SK-N-SH (cell line): ENCODE results near the gene DACT2. TPM values are rescaled to one million over a fixed set of nuclear protein-coding genes. Genes with fewer than 3 reads are reported as not detected.

ENCODE experiments used
- CTCF ChIA-PET: fragments of 300-600, 350-600 bp; formaldehyde crosslinking; extraction: SDS; loops from one replicate; lab custom pipeline; 2021; lab: Yijun Ruan, JAX
- POLR2A ChIA-PET: fragments of 350-600 bp; sonication (Branson Sonifier 250); formaldehyde crosslinking; extraction: SDS; loops from one replicate; lab custom pipeline; 2020; ENCODE audit warnings: antibody characterized with exemption, inconsistent platforms; lab: Yijun Ruan, JAX
- DNase-seq: peaks from one replicate; pipeline ENCODE4 v3.0.0; 2012
- H2AFZ ChIP-seq: fragments of 200-600 bp; sonication (generic); 2 replicates; pipeline ENCODE4 v1.8.1; 2016; ENCODE audit warnings: antibody characterized with exemption, mild to moderate bottlenecking, low read depth
- H3F3A ChIP-seq: fragments of 200-600 bp; sonication (generic); replicated peaks from 2 replicates; pipeline ENCODE3; 2016; ENCODE audit warnings: antibody characterized with exemption, mild to moderate bottlenecking; ENCODE audit not compliant: insufficient read depth
- H3K27ac ChIP-seq, 2 experiments: fragments of 200-500 bp in 1 of 2; fragments of 200-600 bp in 1 of 2; sonication (Bioruptor generic) in 1 of 2; sonication (generic), shearing (Covaris generic) in 1 of 2; 2 replicates each; pipeline versions ENCODE4 v1.5.1 to v1.6.1; 2014 to 2016; ENCODE audit warnings: low read depth in 2 of 2, inconsistent platforms in 1 of 2, low read length in 1 of 2, mild to moderate bottlenecking in 1 of 2, mixed read lengths in 1 of 2
- H3K27me3 ChIP-seq: fragments of 200-600 bp; sonication (generic), shearing (Covaris generic); 2 replicates; pipeline ENCODE4 v1.6.1; 2016; ENCODE audit warnings: mixed run types; ENCODE audit not compliant: insufficient read depth
- H3K36me3 ChIP-seq, 2 experiments: fragments of 200-500 bp in 1 of 2; fragments of 200-600 bp in 1 of 2; sonication (Bioruptor generic) in 1 of 2; sonication (generic) in 1 of 2; replicated peaks in 1 of 2; 2 replicates each; pipeline versions ENCODE3 to v1.5.1; 2014 to 2016; ENCODE audit warnings: low read length in 1 of 2, mild to moderate bottlenecking in 1 of 2; ENCODE audit not compliant: insufficient read depth in 2 of 2, control insufficient read depth in 1 of 2
- H3K4me1 ChIP-seq, 2 experiments: fragments of 200-500 bp in 1 of 2; fragments of 200-600 bp in 1 of 2; sonication (Bioruptor generic) in 1 of 2; sonication (generic), shearing (Covaris generic) in 1 of 2; 2 replicates each; pipeline versions ENCODE4 v1.5.1 to v1.6.1; 2014 to 2016; ENCODE audit warnings: low read depth in 1 of 2, low read length in 1 of 2, mixed run types in 1 of 2; ENCODE audit not compliant: insufficient read depth in 2 of 2, control insufficient read depth in 1 of 2
- H3K4me2 ChIP-seq: fragments of 200-600 bp; sonication (generic), shearing (Covaris generic); 2 replicates; pipeline ENCODE4 v1.6.1; 2017; ENCODE audit warnings: mixed run types
- H3K4me3 ChIP-seq, 2 experiments: fragments of 200-500 bp in 1 of 2; fragments of 200-600 bp in 1 of 2; sonication (Bioruptor generic) in 1 of 2; sonication (generic), shearing (Covaris generic) in 1 of 2; 2 replicates each; pipeline versions ENCODE4 v1.5.1 to v1.8.1; 2014 to 2016; ENCODE audit warnings: low read depth in 2 of 2, inconsistent platforms in 1 of 2, low read length in 1 of 2, mild to moderate bottlenecking in 1 of 2, mixed read lengths in 1 of 2, moderate library complexity in 1 of 2
- H3K79me2 ChIP-seq: fragments of 200-600 bp; sonication (generic); 2 replicates; pipeline ENCODE4 v1.8.1; 2017; ENCODE audit warnings: mild to moderate bottlenecking; ENCODE audit not compliant: insufficient read depth
- H3K9ac ChIP-seq: fragments of 200-600 bp; sonication (generic); 2 replicates; pipeline ENCODE4 v1.6.1; 2017; ENCODE audit warnings: mixed run types
- H3K9me2 ChIP-seq: fragments of 200-600 bp; sonication (generic); 2 replicates; pipeline ENCODE4 v1.6.1; 2017; ENCODE audit warnings: mixed run types
- H3K9me3 ChIP-seq: fragments of 200-600 bp; sonication (generic); 2 replicates; pipeline ENCODE4 v1.6.1; 2017; ENCODE audit warnings: mixed run types, mild to moderate bottlenecking, moderate library complexity
- H4K20me1 ChIP-seq: fragments of 200-600 bp; sonication (generic); 2 replicates; pipeline ENCODE4 v1.6.1; 2017; ENCODE audit warnings: mild to moderate bottlenecking, mixed run types; ENCODE audit not compliant: insufficient read depth
- CHD2 ChIP-seq: fragments of 150-350 bp; IDR thresholded peaks from 2 replicates; pipeline ENCODE4 v1.6.1; 2018; ENCODE audit warnings: low read length; ENCODE audit not compliant: partially characterized antibody
- EP300 ChIP-seq, 2 experiments: IDR thresholded peaks; 2 replicates each; pipeline versions ENCODE4 v1.4.0 to v1.6.1; 2012; ENCODE audit warnings: borderline replicate concordance in 1 of 2, low read depth in 1 of 2, low read length in 1 of 2
- FOXJ3 ChIP-seq: sonication (generic); formaldehyde crosslinking; IDR thresholded peaks from 2 replicates; pipeline ENCODE4 v1.5.1; 2020; ENCODE audit warnings: mild to moderate bottlenecking, missing genetic modification reagents
- MAX ChIP-seq: IDR thresholded peaks from 2 replicates; pipeline ENCODE4 v1.4.0; 2012; ENCODE audit warnings: low read depth
- MXI1 ChIP-seq: IDR thresholded peaks from 2 replicates; pipeline ENCODE4 v1.6.1; 2012; ENCODE audit warnings: mild to moderate bottlenecking, low read depth, low read length, improper control_type of control experiment
- NRF1 ChIP-seq: IDR thresholded peaks from 2 replicates; pipeline ENCODE4 v1.6.1; 2012; ENCODE audit warnings: low read depth, mild to moderate bottlenecking, low read length
- PBX3 ChIP-seq: IDR thresholded peaks from 2 replicates; pipeline ENCODE4; 2012
- POLR2AphosphoS5 ChIP-seq: IDR thresholded peaks from 2 replicates; pipeline ENCODE4 v1.6.1; 2012; ENCODE audit warnings: low read depth, low read length
- RXRA ChIP-seq: IDR thresholded peaks from 2 replicates; pipeline ENCODE4 v1.4.0; 2012; ENCODE audit warnings: low read depth, mild to moderate bottlenecking, borderline replicate concordance
- SMC3 ChIP-seq: IDR thresholded peaks from 2 replicates; pipeline ENCODE4 v1.6.1; 2012; ENCODE audit warnings: low read depth, low read length, improper control_type of control experiment
- TCF12 ChIP-seq: IDR thresholded peaks from 2 replicates; pipeline ENCODE4 v1.4.0; 2012
- WGBS: methylation state at CpG from one replicate; pipeline ENCODE4 v1.1.6; 2017; ENCODE audit warnings: low lambda C conversion rate; 5-methylcytosine and 5-hydroxymethylcytosine counted together
- polyA plus RNA-seq, 3 experiments: library from polyadenylated mRNA; depleted of rRNA; stranded (reverse); fragments of >200 nt; gene quantifications; 2 replicates each; pipeline ENCODE4 v1.2.3, GENCODE V29; 2012
- TF ChIP-seq, protein P1 (sequence below): IDR thresholded peaks from 2 replicates; pipeline ENCODE4 v1.4.0; 2012; ENCODE audit warnings: low read depth, borderline replicate concordance

DACT2 gene, protein sequence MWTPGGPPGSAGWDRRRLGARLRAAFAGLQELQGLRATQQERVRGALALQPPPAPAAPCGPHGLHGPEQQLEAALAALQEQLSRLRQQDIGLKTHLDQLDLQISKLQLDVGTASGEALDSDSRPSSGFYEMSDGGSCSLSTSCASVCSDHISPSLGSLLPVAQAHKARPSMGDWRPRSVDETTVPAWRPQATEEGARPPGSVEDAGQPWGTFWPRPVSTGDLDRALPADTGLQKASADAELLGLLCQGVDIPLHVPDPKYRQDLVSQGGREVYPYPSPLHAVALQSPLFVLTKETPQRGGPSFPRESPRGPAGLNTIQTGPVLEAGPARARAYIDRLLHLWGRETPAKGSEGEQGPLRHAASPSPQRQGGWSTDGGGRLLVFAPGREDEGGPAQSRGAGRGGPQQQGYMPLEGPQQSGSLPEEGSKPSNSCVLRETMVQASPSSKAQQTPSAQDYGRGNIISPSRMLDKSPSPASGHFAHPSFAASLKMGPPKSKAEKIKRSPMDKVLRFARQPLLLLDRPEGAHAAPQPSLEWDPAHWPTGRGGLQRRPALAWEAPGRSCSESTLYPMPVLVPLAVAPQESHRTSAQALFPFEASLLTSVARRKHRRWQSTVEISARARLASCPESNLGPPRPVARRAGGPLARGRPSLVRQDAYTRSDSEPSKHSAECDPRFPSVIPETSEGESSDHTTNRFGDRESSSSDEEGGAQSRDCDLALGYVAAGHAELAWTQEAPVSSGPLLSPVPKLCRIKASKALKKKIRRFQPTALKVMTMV
- polyA plus RNA-seq (2012; rRNA removed): not detected in 2 replicates
- not detected in 2 replicates for polyA plus RNA-seq (2012; cell fraction: cytosol; rRNA removed)
- polyA plus RNA-seq (2012; cell fraction: nucleus; rRNA removed): not detected in 2 replicates

- peak within 1 kb of the TSS in 1 of 2 experiments; percentile 31; a peak in 1 of 4 replicates for H3K4me3 ChIP-seq
- no peaks in the 10 kb centered on the region for H3K9me3 ChIP-seq
- no peaks in the 10 kb centered on the region for H3K79me2 ChIP-seq
- H3F3A ChIP-seq: no peaks in the 10 kb centered on the region
- no peaks in the 10 kb centered on the region; a peak in 1 of 4 replicates for H3K4me1 ChIP-seq
- no peak within 1 kb of the TSS for H3K4me2 ChIP-seq
- no peaks in the 10 kb centered on the region for H3K36me3 ChIP-seq
- 11% methylated on average over 21 of the region's 92 CpGs for WGBS
- H3K9ac ChIP-seq: no peak within 1 kb of the TSS
- no peaks in the 10 kb centered on the region for H4K20me1 ChIP-seq
- H3K27me3 ChIP-seq: no peaks in the 10 kb centered on the region
- no peaks in the 10 kb centered on the region for H3K9me2 ChIP-seq
- no peak within 1 kb of the TSS for H2AFZ ChIP-seq
- TF ChIP-seq TCF12: no peak
- no peak for TF ChIP-seq MAX
- TF ChIP-seq SMC3: no peak
- no peak for TF ChIP-seq POLR2AphosphoS5
- TF ChIP-seq, protein P1, sequence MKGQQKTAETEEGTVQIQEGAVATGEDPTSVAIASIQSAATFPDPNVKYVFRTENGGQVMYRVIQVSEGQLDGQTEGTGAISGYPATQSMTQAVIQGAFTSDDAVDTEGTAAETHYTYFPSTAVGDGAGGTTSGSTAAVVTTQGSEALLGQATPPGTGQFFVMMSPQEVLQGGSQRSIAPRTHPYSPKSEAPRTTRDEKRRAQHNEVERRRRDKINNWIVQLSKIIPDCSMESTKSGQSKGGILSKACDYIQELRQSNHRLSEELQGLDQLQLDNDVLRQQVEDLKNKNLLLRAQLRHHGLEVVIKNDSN: no peak
- no peak for TF ChIP-seq PBX3
- TF ChIP-seq MXI1: no peak
- TF ChIP-seq EP300 (IDR thresholded peaks at IDR 0.05; ENCODE audit: borderline replicate concordance in 1 of 2, low read depth in 1 of 2, low read length in 1 of 2): no peak
- TF ChIP-seq CHD2: no peak
- no peak for TF ChIP-seq FOXJ3 (CRISPR knock-in tag)
- TF ChIP-seq RXRA: no peak
- TF ChIP-seq NRF1: no peak
- DNase-seq: peak; percentile 82
- no peak within 1 kb of the TSS for H3K27ac ChIP-seq
- CTCF ChIA-PET: no interaction called here
- POLR2A ChIA-PET: no interaction called here
These were observed at the start of gene DACT2 for GRCh38 chr6:168319279-168320111. TSS of gene DACT2 (minus strand) at chr6:168319777. CDS start at chr6:168319633, 144 bp downstream.
